Measurements from ENCODE around the gene GDF11. TPM values are rescaled to one million over a fixed set of nuclear protein-coding genes. Genes with fewer than 3 reads are reported as not detected.

GDF11 gene
- 1.5 and 2.5 TPM in 2 replicates for total RNA-seq (2014; rRNA removed; shearing (Covaris generic))

GRCh38 chr12:55742719-55743405 lies at the start of gene GDF11:
Gene GDF11 (plus strand): TSS chr12:55743122. CDS start chr12:55743317, 195 bp downstream.
- DNase-seq (ENCODE audit: low read depth), result peak; percentile 82

DNA sequence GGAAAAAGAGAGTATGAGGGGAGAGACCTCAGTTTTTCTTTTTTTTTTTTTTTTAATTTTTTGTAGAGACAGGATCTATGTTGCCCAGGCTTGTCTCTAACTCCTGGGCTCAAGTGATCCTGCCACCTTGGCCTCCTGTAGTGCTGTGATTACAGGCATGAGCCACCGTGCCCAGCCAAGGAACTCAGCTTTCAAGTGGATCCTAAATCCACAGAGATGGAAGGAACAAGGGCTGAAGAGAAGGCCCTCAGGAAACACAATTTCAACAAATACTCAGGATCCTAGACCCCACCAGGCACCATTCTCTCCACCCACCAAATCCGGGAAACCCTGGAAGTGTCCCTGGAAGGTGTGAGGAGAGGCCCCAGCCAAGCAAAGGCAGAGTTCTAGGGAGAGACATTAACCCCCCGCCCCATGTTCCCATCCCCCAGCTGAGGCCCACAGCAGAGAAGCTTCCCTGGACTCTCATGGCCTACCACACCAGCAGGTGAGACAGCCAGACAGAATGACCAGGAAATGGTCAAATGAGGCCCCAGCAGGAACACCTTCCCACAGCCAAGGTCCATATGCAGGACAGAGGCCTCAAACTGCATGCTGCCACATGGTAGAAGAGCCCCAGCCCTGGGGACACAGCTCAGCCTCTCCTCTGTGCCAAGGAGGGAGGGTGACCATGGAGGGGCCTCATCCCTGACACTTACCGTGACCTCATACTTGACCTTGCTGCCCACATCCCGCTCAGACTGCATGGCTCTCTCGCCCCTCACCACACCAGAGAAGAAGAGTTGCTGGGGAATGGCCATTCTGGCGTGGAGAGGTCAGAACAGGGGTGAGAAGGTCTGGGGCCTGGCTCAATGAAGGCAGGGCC lies 49.4 kb upstream of the GDF11 start:
- no peak for DNase-seq (ENCODE audit: low read depth)

- no peak for DNase-seq (ENCODE audit: low read depth)
Observed at GRCh38 chr12:55694188-55694515, 48.8 kb upstream of the GDF11 start.

- no peak for DNase-seq (ENCODE audit: low read depth)
Observed at GRCh38 chr12:55694651-55695050, 48.3 kb upstream of the GDF11 start.

GRCh38 chr12:55695349-55695748 lies 47.6 kb upstream of the GDF11 start:
- DNase-seq (ENCODE audit: low read depth), result no peak

- no peak for DNase-seq (ENCODE audit: low read depth)
Observed at GRCh38 chr12:55696141-55696540, 46.8 kb upstream of the GDF11 start.

- no peak for DNase-seq (ENCODE audit: low read depth)
Observed at GRCh38 chr12:55696796-55697462, 46.0 kb upstream of the GDF11 start.

DNA sequence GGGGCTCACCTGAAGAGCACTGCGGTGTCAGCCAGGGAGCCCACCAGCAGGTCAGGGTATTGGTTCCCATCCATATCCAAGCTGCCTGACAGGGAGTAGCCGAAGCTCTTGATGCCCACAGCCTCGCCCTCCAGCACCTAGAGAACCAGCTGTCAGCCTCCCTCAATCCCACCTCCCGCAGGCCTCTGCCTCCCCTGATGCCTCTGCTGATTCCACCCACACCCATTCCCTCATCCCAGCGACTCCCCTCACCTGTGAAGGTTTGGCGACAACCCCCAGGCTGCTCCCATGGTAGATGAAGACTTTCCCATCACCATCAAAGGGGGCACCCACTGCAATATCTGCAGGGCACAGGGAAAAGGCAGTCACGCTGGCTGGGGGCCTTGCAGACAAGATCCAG lies 45.2 kb upstream of the GDF11 start:
- DNase-seq (ENCODE audit: low read depth), result no peak

DNA sequence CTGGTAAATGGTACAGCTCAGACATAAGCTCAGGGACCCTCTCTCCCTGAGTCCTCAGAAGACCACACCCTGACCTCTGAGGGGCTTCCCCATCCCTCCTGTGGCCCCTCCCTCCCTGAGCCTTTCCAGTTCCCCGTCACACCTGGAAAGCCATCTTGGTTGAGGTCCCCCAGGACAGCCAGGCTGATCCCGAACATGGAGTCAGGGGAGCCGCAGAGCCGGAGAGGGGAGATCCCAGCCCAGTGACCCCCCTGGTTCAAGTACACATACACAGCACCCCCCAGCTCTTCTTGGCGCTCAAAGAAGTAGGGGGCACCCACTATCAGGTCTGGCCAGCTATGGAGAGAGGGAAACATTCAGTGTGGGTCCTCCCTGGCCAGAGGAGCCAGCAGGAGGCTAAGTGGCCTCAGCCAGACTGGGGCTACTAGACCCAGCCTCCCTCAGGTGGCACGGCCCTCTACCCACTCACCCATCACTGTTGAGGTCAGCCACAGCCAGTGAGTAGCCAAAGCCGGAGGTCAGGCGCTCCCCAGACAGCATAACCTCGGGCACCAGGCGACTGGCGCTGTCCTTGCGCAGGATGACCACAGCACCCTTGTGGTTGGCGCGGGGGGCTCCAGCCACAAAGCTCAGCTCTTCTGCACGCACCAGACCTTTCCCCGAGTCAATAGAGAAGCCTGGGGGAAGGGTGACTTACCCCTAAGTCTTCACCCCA lies 44.5 kb upstream of the GDF11 start:
- DNase-seq (ENCODE audit: low read depth), result no peak

DNA sequence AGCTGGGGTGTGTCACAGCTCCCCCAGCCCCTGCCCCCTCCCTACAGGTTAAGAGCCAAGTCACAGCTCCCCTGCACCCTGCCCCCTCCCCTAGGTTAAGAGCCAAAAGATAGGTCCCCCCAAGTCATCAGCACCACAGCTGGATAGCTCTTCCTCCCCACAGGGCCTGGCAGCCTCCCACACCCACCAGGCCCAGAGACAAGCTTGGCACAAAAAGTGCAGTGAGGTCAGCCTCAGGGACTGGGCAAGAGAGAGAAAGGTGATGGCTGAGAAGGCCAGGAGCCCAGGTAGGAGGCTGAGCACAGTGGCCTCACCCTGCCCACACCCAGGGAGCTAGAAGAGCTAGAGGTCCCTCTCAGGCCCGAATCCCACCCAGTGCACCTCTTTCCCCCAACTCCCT lies 44.0 kb upstream of the GDF11 start:
- DNase-seq (ENCODE audit: low read depth), result no peak

DNA sequence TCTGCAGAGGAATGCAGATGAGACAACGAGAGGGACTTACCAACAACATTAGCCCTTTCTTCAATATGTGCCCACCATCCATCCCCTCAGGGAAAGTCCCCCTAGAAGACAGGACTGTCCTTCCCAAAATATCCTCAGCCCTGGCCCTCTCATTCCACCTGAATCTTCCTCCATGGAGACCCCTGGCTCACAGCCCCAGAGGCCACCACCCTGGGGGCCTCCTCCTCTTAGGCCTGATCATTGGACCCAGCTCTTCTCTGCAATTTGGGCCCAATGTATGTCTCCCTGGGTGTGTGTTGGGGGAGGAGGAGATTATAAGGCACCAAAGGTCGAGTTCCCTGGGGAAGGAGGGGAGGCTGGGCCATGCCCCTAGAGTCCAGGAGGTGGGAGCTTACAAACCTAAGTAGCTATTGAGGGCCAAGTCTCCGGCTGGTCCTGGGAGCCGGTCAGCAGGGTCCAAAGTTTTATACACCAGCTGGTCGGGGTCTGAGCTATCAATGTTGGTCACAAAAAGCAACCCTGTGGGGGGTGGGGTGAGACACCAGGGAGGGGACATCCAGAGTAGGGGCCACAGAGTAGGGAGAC lies 43.4 kb upstream of the GDF11 start:
- DNase-seq (ENCODE audit: low read depth), result no peak

GRCh38 chr12:55700255-55701018 lies 42.5 kb upstream of the GDF11 start:
- peak; percentile 86 for DNase-seq (ENCODE audit: low read depth)

GRCh38 chr12:55702861-55703260 lies 40.1 kb upstream of the GDF11 start:
- no peak for DNase-seq (ENCODE audit: low read depth)

DNA sequence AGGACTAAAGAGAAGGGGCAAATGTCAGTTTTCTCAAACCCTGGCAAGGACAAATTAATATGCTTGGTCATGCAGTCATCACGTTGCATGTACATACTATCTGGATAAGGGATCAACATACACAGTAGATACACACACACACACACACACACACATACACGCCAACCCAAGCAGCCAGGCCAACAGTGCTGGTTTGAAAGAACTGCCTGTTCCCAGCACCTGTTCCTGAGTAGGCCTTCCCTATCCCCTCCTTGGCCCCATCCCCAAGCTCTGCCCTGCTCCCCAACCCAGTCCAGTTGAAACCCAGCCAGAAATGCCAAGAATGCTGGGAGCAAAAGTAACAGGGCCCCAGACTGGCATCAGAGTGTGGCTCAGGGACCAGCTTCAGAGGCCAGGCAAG lies 39.6 kb upstream of the GDF11 start:
- DNase-seq (ENCODE audit: low read depth), result no peak

DNA sequence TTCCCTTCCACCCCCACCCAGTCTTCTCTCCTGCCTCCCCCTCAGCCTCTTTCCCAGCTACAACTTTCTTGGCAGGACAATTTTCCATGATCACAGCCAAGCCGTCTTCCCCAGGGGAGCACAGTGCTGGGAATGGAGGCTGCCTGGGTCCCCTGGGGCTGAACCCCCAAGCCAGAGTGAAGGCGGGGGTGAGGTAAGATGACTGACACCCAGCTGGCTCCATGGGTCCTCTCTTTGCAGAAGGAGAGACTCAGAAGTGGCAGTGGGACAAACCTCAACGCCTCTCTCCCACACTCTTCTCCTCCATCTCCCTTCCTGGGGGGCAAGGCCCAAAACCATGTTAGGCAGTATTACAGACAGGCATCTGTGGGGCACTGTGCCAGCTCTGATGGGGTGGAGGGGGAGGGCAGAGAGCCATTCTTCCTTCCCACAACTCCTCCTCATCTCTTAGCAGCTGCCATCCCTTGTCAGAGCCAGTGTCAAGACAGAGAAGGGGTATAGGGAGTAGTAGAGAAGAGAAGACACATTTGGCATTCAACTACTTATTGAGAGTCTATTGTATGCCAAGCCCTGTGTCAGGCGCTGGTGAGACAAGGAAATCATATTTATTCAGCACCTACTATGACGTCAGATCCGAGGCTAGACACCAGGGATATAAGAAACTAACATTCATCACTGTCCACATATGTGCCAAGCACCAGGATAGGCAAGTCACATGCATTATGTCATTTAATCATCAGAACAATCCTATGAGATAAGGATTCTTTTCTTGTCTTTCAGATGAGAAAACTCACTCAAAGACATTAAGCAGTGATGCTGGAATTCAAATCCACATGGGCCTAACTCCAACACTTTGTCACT lies 38.8 kb upstream of the GDF11 start:
- DNase-seq (ENCODE audit: low read depth), result no peak

GRCh38 chr12:55704824-55705718 lies 37.9 kb upstream of the GDF11 start:
- DNase-seq (ENCODE audit: low read depth), result no peak

- no peak for DNase-seq (ENCODE audit: low read depth)
Observed at GRCh38 chr12:55705782-55706402, 37.0 kb upstream of the GDF11 start.

DNA sequence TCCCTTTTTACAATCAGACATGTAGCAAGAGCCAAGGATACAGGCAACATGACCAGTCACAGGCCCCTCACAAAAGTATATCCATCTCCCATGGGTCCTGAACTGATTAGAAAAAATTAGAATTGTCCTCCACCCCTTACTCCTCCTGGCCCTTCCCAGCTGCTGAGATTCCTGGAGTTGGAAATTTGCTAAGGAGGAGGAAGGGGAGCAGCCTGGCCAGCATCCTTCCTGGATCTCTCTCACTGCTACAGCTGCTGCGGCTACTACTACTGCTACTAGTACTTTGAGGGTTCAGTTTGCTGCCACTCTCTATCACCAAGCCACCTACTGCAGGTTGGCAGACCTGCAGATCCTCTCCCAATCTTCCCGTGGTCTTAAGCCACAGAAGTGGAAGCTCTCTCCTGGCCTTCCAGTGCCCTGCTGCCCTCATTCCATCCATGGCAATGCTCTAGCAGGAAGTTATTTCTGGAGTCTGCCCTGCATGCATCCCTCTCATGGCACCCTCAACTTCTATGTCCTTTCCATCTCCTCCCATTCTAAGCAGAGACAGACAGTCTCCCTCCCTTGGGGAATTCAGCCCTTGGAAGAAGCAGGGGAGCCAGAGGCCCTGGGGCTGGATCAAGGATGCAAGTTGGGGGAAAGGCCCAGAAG lies 36.2 kb upstream of the GDF11 start:
- DNase-seq (ENCODE audit: low read depth), result no peak
